Measurements from ENCODE around the gene ZNF420. TPM values are rescaled to one million over a fixed set of nuclear protein-coding genes. Genes with fewer than 3 reads are reported as not detected.
"Not testable (repeated sequence)": the region's sequence is repeated elsewhere in the genome, so short reads cannot be mapped to it uniquely, and the experiment has no call there.

ZNF420 gene
- total and polyA plus RNA-seq, 9 donors, result 5.9 to 26.6 (median 15.5) TPM

- peaks cover 6 to 55% of the 10 kb centered on the region in 2 donors for H3K9me3 ChIP-seq
- DNase-seq, result no peak
- TF ChIP-seq POLR2A (IDR thresholded peaks at IDR 0.05), result no peak
- no peak for TF ChIP-seq CTCF (IDR thresholded peaks at IDR 0.05)
- no peak for TF ChIP-seq EP300 (IDR thresholded peaks at IDR 0.05)
- H3K27me3 ChIP-seq, result no peaks in the 10 kb centered on the region
- H3K27ac ChIP-seq, result no peak overlapping the region
- H3K36me3 ChIP-seq, result no peaks in the 10 kb centered on the region
- 95 to 97% (median 96%) methylated on average over 1 of the region's 1 CpG for WGBS, 3 donors
- H3K4me1 ChIP-seq (ENCODE audit: insufficient read depth), result no peaks in the 10 kb centered on the region
- H3K4me3 ChIP-seq, result no peak overlapping the region
- intact Hi-C loops (cut with DNase I), result no loop called here
Measured at GRCh38 chr19:37095859-37096258, 17.6 kb downstream of the ZNF420 start.

DNA sequence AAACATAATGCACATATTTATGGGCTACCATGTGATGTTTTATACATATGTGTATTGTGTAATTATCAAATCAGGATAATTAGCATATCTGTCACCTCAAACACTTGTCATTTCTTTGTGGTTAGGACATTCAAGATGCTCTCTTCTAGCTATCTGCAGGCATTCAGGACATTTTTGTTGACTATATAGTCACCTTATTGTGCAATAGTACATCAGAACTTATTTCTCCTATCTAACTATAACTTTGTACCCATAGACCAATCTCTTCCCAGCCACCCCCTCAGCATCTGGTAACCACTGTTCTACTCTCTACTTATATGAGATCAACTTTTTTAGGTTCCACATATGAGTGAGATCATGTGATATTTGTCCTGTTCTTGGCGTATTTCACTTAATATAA, 20.3 kb downstream of the ZNF420 start:
- TF ChIP-seq EP300 (IDR thresholded peaks at IDR 0.05) (no peak), POLR2A (IDR thresholded peaks at IDR 0.05) (no peak), CTCF (IDR thresholded peaks at IDR 0.05) (no peak)
- Histone ChIP-seq H3K27me3 (no peaks in the 10 kb centered on the region), H3K9me3 (peaks cover 6 to 48% of the 10 kb centered on the region in 2 donors), H3K27ac (no peak overlapping the region), H3K4me1 (ENCODE audit: insufficient read depth) (no peaks in the 10 kb centered on the region), H3K4me3 (no peak overlapping the region), H3K36me3 (no peaks in the 10 kb centered on the region)
- DNase-seq, result no peak
- intact Hi-C loops (cut with DNase I), result no loop called here
- WGBS, 3 donors, result 100% methylated on average over 1 of the region's 1 CpG

DNA sequence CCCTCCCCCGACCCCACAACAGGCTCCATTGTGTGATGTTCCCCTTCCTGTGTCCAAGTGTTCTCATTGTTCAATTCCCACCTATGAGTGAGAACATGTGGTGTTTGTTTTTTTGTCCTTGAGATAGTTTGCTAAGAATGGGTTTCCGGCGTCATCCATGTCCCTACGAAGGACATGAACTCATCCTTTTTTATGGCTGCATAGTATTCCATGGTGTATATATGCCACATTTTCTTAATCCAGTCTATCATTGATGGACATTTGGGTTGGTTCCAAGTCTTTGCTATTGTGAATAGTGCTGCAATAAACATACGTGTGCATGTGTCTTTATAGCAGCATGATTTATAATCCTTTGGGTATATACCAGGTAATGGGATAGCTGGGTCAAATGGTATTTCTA, 25.9 kb downstream of the ZNF420 start:
- H3K27ac ChIP-seq; H3K36me3 ChIP-seq; DNase-seq; H3K4me3 ChIP-seq; H3K4me1 ChIP-seq (ENCODE audit: insufficient read depth); intact Hi-C loops (cut with DNase I); H3K27me3 ChIP-seq: not testable (repeated sequence)
- 93 to 99% (median 95%) methylated on average over 5 of the region's 5 CpGs for WGBS, 3 donors
- peaks cover 0 to 63% of the 10 kb centered on the region in 2 donors for H3K9me3 ChIP-seq

GRCh38 chr19:37111753-37112152, 33.5 kb downstream of the ZNF420 start:
- H3K27me3 ChIP-seq; intact Hi-C loops (cut with DNase I); DNase-seq; H3K36me3 ChIP-seq; H3K4me1 ChIP-seq (ENCODE audit: insufficient read depth); H3K4me3 ChIP-seq; H3K27ac ChIP-seq: not testable (repeated sequence)
- peaks cover 22 to 83% of the 10 kb centered on the region in 2 donors for H3K9me3 ChIP-seq
- WGBS, 3 donors, result 81 to 82% (median 82%) methylated on average over 7 of the region's 7 CpGs

- peaks cover 4% of the 10 kb centered on the region for H3K36me3 ChIP-seq
- no peak for DNase-seq
- H3K9me3 ChIP-seq, result peaks cover 23 to 68% of the 10 kb centered on the region in 2 donors
- H3K27ac ChIP-seq, result no peak overlapping the region
- no peaks in the 10 kb centered on the region for H3K27me3 ChIP-seq
- H3K4me3 ChIP-seq, result no peak overlapping the region
- intact Hi-C loops (cut with DNase I), result no loop called here
- TF ChIP-seq CTCF (IDR thresholded peaks at IDR 0.05), result no peak
- no peak for TF ChIP-seq POLR2A (IDR thresholded peaks at IDR 0.05)
- TF ChIP-seq EP300 (IDR thresholded peaks at IDR 0.05), result no peak
- no peaks in the 10 kb centered on the region for H3K4me1 ChIP-seq (ENCODE audit: insufficient read depth)
- 93 to 96% (median 96%) methylated on average over 9 of the region's 9 CpGs for WGBS, 3 donors
Measured at GRCh38 chr19:37114001-37114400, 35.8 kb downstream of the ZNF420 start.

DNA sequence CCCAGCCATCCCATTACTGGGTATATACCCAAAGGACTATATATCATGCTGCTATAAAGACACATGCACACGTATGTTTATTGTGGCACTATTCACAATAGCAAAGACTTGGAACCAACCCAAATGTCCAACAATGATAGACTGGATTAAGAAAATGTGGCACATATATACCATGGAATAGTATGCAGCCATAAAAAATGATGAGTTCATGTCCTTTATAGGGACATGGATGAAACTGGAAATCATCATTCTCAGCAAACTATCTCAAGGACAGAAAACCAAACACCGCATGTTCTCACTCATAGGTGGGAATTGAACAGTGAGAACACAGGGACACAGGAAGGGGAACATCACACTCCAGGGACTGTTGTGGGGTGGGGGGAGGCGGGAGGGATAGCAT, 43.9 kb downstream of the ZNF420 start:
- WGBS, 3 donors, result 89 to 98% (median 98%) methylated on average over 2 to 3 of the region's 3 CpGs
- H3K4me1 ChIP-seq (ENCODE audit: insufficient read depth); intact Hi-C loops (cut with DNase I); H3K4me3 ChIP-seq; H3K27ac ChIP-seq; DNase-seq; H3K27me3 ChIP-seq; H3K36me3 ChIP-seq: not testable (repeated sequence)
- peaks cover 6 to 26% of the 10 kb centered on the region in 2 donors for H3K9me3 ChIP-seq
